SK-N-MC (cell line): ENCODE data around the gene ARAP2.

Experiments used
- DNase-seq: peaks from one replicate; pipeline ENCODE4 v3.0.0-alpha.2; 2011; ENCODE audit warnings: low read depth, low spot score
- H3K27ac ChIP-seq: fragments of 200-600 bp; sonication (generic); 2 replicates; pipeline ENCODE4 v1.5.1; 2016; ENCODE audit warnings: mixed run types
- H3K36me3 ChIP-seq: fragments of 200-600 bp; sonication (generic); 2 replicates; pipeline ENCODE4 v1.6.1; 2017; ENCODE audit warnings: antibody characterized with exemption, low read length, mixed read lengths; ENCODE audit not compliant: insufficient read depth
- H3K4me3 ChIP-seq: fragments of 200-600 bp; sonication (generic); 2 replicates; pipeline ENCODE4 v1.5.1; 2016
- H3K9ac ChIP-seq: fragments of 200-600 bp; sonication (generic); 2 replicates; pipeline ENCODE4 v1.8.0; 2017; ENCODE audit warnings: mixed run types, mixed read lengths; ENCODE audit not compliant: insufficient read length
- H3K9me3 ChIP-seq: fragments of 200-600 bp; sonication (generic); 2 replicates; pipeline ENCODE4 v1.6.1; 2017; ENCODE audit warnings: low read depth, mild to moderate bottlenecking, antibody characterized with exemption, low read length, moderate library complexity, mixed read lengths
- EZH2 ChIP-seq: fragments of 200-600 bp; sonication (generic); IDR thresholded peaks from one replicate; pipeline ENCODE4 v1.6.1; 2017; ENCODE audit warnings: antibody characterized with exemption
- FOXP2 ChIP-seq: optimal IDR thresholded peaks from 2 replicates; pipeline ENCODE3; 2011; ENCODE audit warnings: mild to moderate bottlenecking, moderate library complexity; ENCODE audit not compliant: insufficient read depth; ENCODE audit errors: extremely low read length, control extremely low read depth
- POLR2AphosphoS5 ChIP-seq: IDR thresholded peaks from 2 replicates; pipeline ENCODE4 v1.6.1; 2012; ENCODE audit warnings: mild to moderate bottlenecking, low read depth, low read length, borderline replicate concordance

The ARAP2 gene

GRCh38 chr4:36227913-36228312 is 16.4 kb downstream of the ARAP2 start:
- DNase-seq: no peak
- Histone ChIP-seq H3K9me3 (no peaks in the 10 kb centered on the region), H3K4me3 (no peak overlapping the region), H3K9ac (no peak overlapping the region), H3K36me3 (no peaks in the 10 kb centered on the region), H3K27ac (no peak overlapping the region)
- TF ChIP-seq EZH2 (no peak), POLR2AphosphoS5 (no peak), FOXP2 (no peak)

GRCh38 chr4:36226430-36227227 is 17.7 kb downstream of the ARAP2 start:
- H3K36me3 ChIP-seq: no peaks in the 10 kb centered on the region
- H3K9ac ChIP-seq: no peak overlapping the region
- TF ChIP-seq EZH2: no peak
- no peak for TF ChIP-seq POLR2AphosphoS5
- no peak for TF ChIP-seq FOXP2
- no peak overlapping the region for H3K27ac ChIP-seq
- DNase-seq: no peak
- H3K4me3 ChIP-seq: no peak overlapping the region
- H3K9me3 ChIP-seq: no peaks in the 10 kb centered on the region

- Histone ChIP-seq H3K27ac (no peak overlapping the region), H3K4me3 (no peak overlapping the region), H3K36me3 (no peaks in the 10 kb centered on the region), H3K9me3 (no peaks in the 10 kb centered on the region), H3K9ac (no peak overlapping the region)
- DNase-seq: no peak
- TF ChIP-seq FOXP2 (no peak), EZH2 (no peak), POLR2AphosphoS5 (no peak)
Measured at GRCh38 chr4:36224972-36225903, 19.1 kb downstream of the ARAP2 start.

GRCh38 chr4:36222702-36223101 is 21.6 kb downstream of the ARAP2 start:
- Histone ChIP-seq H3K9ac (no peak overlapping the region), H3K4me3 (no peak overlapping the region), H3K36me3 (no peaks in the 10 kb centered on the region), H3K9me3 (no peaks in the 10 kb centered on the region), H3K27ac (no peak overlapping the region)
- no peak for DNase-seq
- TF ChIP-seq FOXP2 (no peak), POLR2AphosphoS5 (no peak), EZH2 (no peak)

- no peak overlapping the region for H3K9ac ChIP-seq
- no peak for TF ChIP-seq FOXP2
- TF ChIP-seq EZH2: no peak
- no peak for TF ChIP-seq POLR2AphosphoS5
- no peaks in the 10 kb centered on the region for H3K36me3 ChIP-seq
- H3K9me3 ChIP-seq: no peaks in the 10 kb centered on the region
- no peak for DNase-seq
- no peak overlapping the region for H3K4me3 ChIP-seq
- H3K27ac ChIP-seq: no peak overlapping the region
Measured at GRCh38 chr4:36220776-36221175, 23.5 kb downstream of the ARAP2 start.

GRCh38 chr4:36218121-36218520 is 26.2 kb downstream of the ARAP2 start:
- H3K4me3 ChIP-seq: no peak overlapping the region
- no peak overlapping the region for H3K9ac ChIP-seq
- no peak overlapping the region for H3K27ac ChIP-seq
- TF ChIP-seq POLR2AphosphoS5 (no peak), EZH2 (no peak)
- H3K36me3 ChIP-seq: no peaks in the 10 kb centered on the region
- H3K9me3 ChIP-seq: no peaks in the 10 kb centered on the region
- no peak for DNase-seq

- no peak for DNase-seq
- H3K36me3 ChIP-seq: no peaks in the 10 kb centered on the region
- no peak overlapping the region for H3K27ac ChIP-seq
- TF ChIP-seq FOXP2: no peak
- no peak for TF ChIP-seq POLR2AphosphoS5
- no peak overlapping the region for H3K9ac ChIP-seq
- H3K4me3 ChIP-seq: no peak overlapping the region
- no peaks in the 10 kb centered on the region for H3K9me3 ChIP-seq
Measured at GRCh38 chr4:36215627-36216026, 28.7 kb downstream of the ARAP2 start.

- H3K4me3 ChIP-seq: no peak overlapping the region
- no peak for TF ChIP-seq FOXP2
- no peak for TF ChIP-seq POLR2AphosphoS5
- no peak for TF ChIP-seq EZH2
Measured at GRCh38 chr4:36214735-36215485, 29.4 kb downstream of the ARAP2 start.

More at GRCh38 chr4:36214735-36215485, 29.4 kb downstream of the ARAP2 start:
- no peaks in the 10 kb centered on the region for H3K36me3 ChIP-seq
- no peak overlapping the region for H3K9ac ChIP-seq
- DNase-seq: no peak
- H3K27ac ChIP-seq: no peak overlapping the region
- H3K9me3 ChIP-seq: no peaks in the 10 kb centered on the region
